VCaP (cell line): Measurements from ENCODE around the gene POLH.

Experiments used
- H3K27ac ChIP-seq: fragments of 450-650 bp; 2 replicates; pipeline ENCODE4 v1.5.1; 2017
- CTCF ChIP-seq: fragments of 450-650 bp; conservative IDR thresholded peaks from 2 replicates; pipeline ENCODE4 v1.5.1; 2017; ENCODE audit warnings: mild to moderate bottlenecking, moderate library complexity

POLH gene

GRCh38 chr6:43621836-43622180, 45.8 kb downstream of the POLH start:
- no peak for TF ChIP-seq CTCF

GRCh38 chr6:43622541-43622940, 46.6 kb downstream of the POLH start:
- no peak overlapping the region for H3K27ac ChIP-seq
- no peak for TF ChIP-seq CTCF

More at GRCh38 chr6:43621836-43622180, 45.8 kb downstream of the POLH start:
- H3K27ac ChIP-seq: no peak overlapping the region

- H3K27ac ChIP-seq: no peak overlapping the region
- no peak for TF ChIP-seq CTCF
These were observed 48.1 kb downstream of the POLH start for GRCh38 chr6:43623880-43624785.

GRCh38 chr6:43624786-43625288, 48.9 kb downstream of the POLH start:
- TF ChIP-seq CTCF: no peak
- no peak overlapping the region for H3K27ac ChIP-seq

GRCh38 chr6:43625393-43625992, 49.5 kb downstream of the POLH start:
- no peak for TF ChIP-seq CTCF
- H3K27ac ChIP-seq: no peak overlapping the region

GRCh38 chr6:43627008-43627825, 51.2 kb downstream of the POLH start:
- TF ChIP-seq CTCF: no peak
- peak overlapping the region; percentile 93 for H3K27ac ChIP-seq
